T1000 (cell line): Measurements from ENCODE around the gene TRMO.

Experiments
- DNase-seq: peaks from one replicate; lab custom pipeline; 2025; ENCODE audit warnings: mixed read lengths; lab: John Stamatoyannopoulos, UW

The TRMO gene

DNA sequence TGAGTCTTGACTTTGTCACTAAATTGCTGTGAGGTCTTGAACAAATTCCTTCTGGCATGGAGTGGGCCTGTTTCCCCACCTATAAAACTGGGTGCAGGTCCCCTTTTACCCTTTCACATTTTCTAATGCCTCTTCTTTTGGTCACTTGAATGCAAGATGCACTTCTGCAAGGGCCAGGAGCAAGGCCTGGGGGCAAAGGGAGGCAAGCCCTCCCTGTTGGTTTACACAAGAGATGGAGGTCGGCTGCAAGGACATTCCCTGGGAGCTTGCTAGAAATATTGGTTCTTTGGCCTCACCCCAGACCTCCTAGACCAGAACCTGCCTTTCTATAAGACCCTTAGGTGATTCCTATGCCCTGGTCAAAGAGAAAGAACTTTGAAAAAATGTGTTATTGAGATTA is 63.5 kb downstream of the TRMO start:
- no peak for DNase-seq

GRCh38 chr9:97858393-97858713 is 63.9 kb downstream of the TRMO start:
- no peak for DNase-seq

DNA sequence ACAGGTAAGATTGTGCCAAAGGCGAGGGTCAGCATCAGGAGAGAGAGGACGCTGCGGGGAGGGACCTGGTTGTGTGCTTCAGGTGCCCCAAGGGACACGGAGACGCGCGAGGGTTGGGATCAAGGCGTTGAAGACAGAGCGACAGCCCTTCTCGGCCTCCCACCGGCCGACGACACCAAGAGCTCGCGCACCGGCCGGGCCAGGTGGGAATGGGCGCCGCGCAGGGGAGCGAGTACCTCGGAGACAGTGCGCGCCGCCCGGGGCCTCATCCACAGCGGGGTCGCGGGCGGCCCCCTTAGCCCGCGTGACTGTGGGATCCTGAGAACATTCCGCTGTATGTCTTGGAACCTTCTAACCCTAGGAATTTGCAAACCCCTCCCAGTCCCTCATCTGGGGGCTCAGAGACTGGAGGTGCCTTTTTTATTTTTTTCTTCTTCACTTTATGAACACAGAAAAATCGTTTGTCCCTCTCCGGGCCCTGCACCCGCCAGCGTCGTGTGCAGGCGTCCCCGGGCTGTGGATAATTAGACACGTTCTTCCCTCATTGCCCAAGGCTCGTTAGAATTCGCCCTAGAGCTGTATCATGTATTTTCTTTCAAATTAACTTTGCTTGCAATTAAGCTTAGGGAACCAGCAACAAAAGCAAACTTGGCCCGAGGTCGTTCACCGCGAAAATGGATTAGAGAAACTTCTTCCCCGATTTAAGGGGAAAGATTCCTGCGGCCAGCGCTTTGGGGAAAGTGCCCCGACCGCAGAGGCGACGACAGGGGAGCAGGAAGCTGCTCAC is 64.5 kb downstream of the TRMO start:
- no peak for DNase-seq

DNA sequence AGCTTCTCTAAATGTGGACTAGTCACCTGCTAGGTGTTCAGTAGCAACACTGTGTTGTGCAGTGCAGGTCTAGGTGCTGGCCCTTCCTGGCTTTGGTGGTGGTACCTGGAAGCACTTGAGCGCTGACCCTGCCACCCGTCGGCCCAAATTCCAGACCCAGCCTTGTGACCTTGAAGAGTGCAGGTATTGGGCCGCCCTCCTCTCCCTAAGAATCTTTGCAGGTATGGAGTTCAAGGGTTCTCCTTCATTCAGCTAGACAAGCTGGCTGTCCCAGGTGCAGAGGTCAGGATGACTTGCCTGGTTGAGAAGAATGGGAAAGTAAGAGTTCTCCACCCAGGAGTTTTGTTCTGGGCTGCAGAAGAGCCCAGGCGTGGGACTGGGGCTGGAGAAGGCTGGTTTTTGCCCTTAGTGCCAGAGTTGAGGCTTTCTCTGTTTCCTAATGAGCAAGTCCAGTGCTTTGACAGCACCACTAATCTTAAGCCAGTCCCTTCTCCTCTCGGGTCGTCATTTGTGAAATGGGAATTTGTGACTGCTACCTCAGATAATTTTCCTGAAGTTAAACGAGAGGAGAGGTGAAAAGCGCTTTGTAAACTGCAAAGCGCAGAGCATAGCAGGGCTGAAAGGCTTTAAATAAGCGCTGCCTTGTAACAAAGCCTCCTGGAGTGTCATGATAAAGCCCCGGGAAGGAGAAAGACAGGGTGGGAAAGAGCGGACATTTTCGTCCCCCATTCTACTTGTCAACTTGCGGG is 65.3 kb downstream of the TRMO start:
- no peak for DNase-seq

DNA sequence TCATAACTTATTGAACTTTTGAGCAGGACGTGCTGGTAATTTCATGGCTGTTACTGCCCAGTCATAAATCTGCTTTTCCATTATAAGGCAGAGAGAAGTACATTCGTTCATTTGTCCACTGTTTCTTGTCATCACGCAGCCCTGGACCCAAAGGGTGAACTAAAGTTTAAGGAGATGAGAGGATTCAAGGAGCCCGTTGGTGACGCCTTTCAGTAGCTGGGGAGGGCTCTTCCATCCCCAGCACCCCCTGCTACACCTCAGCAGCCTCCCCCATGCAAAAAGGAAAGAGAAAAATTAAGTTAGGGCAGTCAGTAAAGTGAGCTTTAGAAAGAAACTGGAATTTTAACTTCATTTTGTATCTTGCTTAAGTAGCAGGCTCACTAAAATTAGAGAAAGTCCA is 66.4 kb downstream of the TRMO start:
- DNase-seq, result no peak

- no peak for DNase-seq
Measured at GRCh38 chr9:97855486-97855875, 66.8 kb downstream of the TRMO start.

GRCh38 chr9:97854696-97855485 is 67.4 kb downstream of the TRMO start:
- no peak for DNase-seq
